ENCODE results near the gene SMC1A.
"Not testable (repeated sequence)": the region's sequence is repeated elsewhere in the genome, so short reads cannot be mapped to it uniquely, and the experiment has no call there.

Gene SMC1A

GRCh38 chrX:53422086-53422860, at the start of gene SMC1A:
Gene SMC1A (minus strand): TSS chrX:53422654. CDS start chrX:53422600, 54 bp downstream.
- no peak for TF ChIP-seq CTCF (IDR thresholded peaks at IDR 0.05)
- peak within 1 kb of the TSS; percentile 100 for H3K27ac Mint-ChIP-seq
- H3K27me3 Mint-ChIP-seq (ENCODE audit: low read depth, poor library complexity): no peaks in the 10 kb centered on the region
- H3K4me3 Mint-ChIP-seq: peak within 1 kb of the TSS; percentile 98
- peaks cover 63% of the 10 kb centered on the region for H3K9me3 Mint-ChIP-seq
- DNase-seq: peak; percentile 94
- H3K36me3 Mint-ChIP-seq (ENCODE audit: low read depth): peaks cover 11% of the 10 kb centered on the region
- peaks cover 29% of the 10 kb centered on the region for H3K4me1 Mint-ChIP-seq

- no peak for DNase-seq
- H3K27ac Mint-ChIP-seq: no peak overlapping the region
- H3K36me3 Mint-ChIP-seq (ENCODE audit: low read depth): no peaks in the 10 kb centered on the region
- H3K27me3 Mint-ChIP-seq (ENCODE audit: low read depth, poor library complexity): peaks cover 28% of the 10 kb centered on the region
- peaks cover 57% of the 10 kb centered on the region for H3K9me3 Mint-ChIP-seq
- no peak overlapping the region for H3K4me3 Mint-ChIP-seq
- H3K4me1 Mint-ChIP-seq: no peaks in the 10 kb centered on the region
- TF ChIP-seq CTCF (IDR thresholded peaks at IDR 0.05): no peak
Observed at GRCh38 chrX:53471346-53471745, 48.9 kb upstream of the SMC1A start.

GRCh38 chrX:53468659-53469058, 46.2 kb upstream of the SMC1A start:
- DNase-seq; H3K4me3 Mint-ChIP-seq; H3K27ac Mint-ChIP-seq; H3K4me1 Mint-ChIP-seq; H3K36me3 Mint-ChIP-seq (ENCODE audit: low read depth): not testable (repeated sequence)
- Mint-ChIP-seq H3K27me3 (ENCODE audit: low read depth, poor library complexity) (peaks cover 25% of the 10 kb centered on the region), H3K9me3 (peaks cover 46% of the 10 kb centered on the region)

- H3K36me3 Mint-ChIP-seq (ENCODE audit: low read depth): no peaks in the 10 kb centered on the region
- no peak overlapping the region for H3K27ac Mint-ChIP-seq
- no peak overlapping the region for H3K4me3 Mint-ChIP-seq
- no peak for TF ChIP-seq CTCF (IDR thresholded peaks at IDR 0.05)
- no peak for DNase-seq
- peaks cover 4% of the 10 kb centered on the region for H3K27me3 Mint-ChIP-seq (ENCODE audit: low read depth, poor library complexity)
- no peaks in the 10 kb centered on the region for H3K4me1 Mint-ChIP-seq
- peaks cover 47% of the 10 kb centered on the region for H3K9me3 Mint-ChIP-seq
Observed at GRCh38 chrX:53458082-53458481, 35.6 kb upstream of the SMC1A start.

GRCh38 chrX:53456254-53456653, 33.8 kb upstream of the SMC1A start:
- H3K4me1 Mint-ChIP-seq: no peaks in the 10 kb centered on the region
- no peak overlapping the region for H3K4me3 Mint-ChIP-seq
- no peak overlapping the region for H3K27ac Mint-ChIP-seq
- no peaks in the 10 kb centered on the region for H3K36me3 Mint-ChIP-seq (ENCODE audit: low read depth)
- H3K27me3 Mint-ChIP-seq (ENCODE audit: low read depth, poor library complexity): peaks cover 3% of the 10 kb centered on the region
- no peak for TF ChIP-seq CTCF (IDR thresholded peaks at IDR 0.05)
- no peak for DNase-seq
- peaks cover 45% of the 10 kb centered on the region for H3K9me3 Mint-ChIP-seq

GRCh38 chrX:53452812-53453211, 30.4 kb upstream of the SMC1A start:
- peaks cover 35% of the 10 kb centered on the region for H3K9me3 Mint-ChIP-seq
- H3K4me3 Mint-ChIP-seq: no peak overlapping the region
- DNase-seq: no peak
- H3K27me3 Mint-ChIP-seq (ENCODE audit: low read depth, poor library complexity): peaks cover 10% of the 10 kb centered on the region
- TF ChIP-seq CTCF (IDR thresholded peaks at IDR 0.05): no peak
- H3K27ac Mint-ChIP-seq: no peak overlapping the region
- no peaks in the 10 kb centered on the region for H3K36me3 Mint-ChIP-seq (ENCODE audit: low read depth)
- no peaks in the 10 kb centered on the region for H3K4me1 Mint-ChIP-seq

Measured in nephron progenitor cell (in vitro differentiated cells).